OCI-M2 (cell line): ENCODE data around the gene ADI1.

Experiments used
- DNase-seq: peaks from one replicate; lab custom pipeline; 2025; ENCODE audit not compliant: unreplicated experiment; lab: John Stamatoyannopoulos, UW

Gene ADI1, protein sequence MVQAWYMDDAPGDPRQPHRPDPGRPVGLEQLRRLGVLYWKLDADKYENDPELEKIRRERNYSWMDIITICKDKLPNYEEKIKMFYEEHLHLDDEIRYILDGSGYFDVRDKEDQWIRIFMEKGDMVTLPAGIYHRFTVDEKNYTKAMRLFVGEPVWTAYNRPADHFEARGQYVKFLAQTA

DNA sequence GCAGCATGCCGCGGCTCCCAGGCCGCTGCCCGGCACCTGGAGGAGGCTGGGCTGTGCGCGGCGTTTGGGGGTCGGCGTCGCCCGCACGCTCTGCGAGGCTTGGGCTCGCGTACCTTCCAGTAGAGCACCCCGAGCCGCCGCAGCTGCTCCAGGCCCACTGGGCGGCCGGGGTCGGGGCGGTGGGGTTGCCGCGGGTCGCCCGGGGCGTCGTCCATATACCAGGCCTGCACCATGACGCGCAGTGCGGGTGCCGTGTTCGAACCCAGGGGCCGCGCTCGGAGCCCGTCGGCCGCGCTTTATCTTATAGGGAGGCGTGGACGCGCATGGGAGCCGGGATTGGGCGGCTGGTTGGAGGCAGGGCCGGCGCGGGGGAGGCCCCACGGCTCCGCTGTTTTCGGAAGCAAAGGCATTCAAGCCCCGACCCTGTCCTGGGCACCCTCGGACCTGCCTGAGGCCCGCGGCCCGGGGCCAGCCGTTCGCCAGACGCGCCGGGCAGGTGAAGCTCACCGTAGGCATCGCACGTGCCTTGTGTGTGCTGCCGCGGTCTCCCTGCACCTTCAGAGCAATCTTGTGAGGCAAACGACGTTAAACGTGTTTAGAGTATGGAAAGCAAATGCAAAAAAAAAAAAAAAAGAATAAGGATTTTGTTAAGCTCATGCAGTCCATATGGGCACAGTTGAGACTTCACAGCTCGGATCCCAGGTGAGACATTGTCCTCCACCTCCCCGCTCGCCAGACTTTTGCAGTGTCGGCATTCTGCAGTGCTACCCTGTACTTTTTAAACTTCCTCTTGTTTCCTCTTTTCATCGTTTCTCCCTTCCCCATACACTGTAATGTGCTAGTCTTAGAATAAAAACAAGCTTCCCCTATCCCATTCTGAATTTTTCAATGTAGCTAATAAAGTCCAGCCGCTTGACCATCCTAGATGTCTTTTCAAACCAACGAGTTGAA is at the start of gene ADI1:
Gene ADI1 (minus strand): TSS at position 277 of the 951 bp plus-strand sequence. CDS start 44 bp downstream, at position 233.
- DNase-seq, result peak; percentile 20

DNA sequence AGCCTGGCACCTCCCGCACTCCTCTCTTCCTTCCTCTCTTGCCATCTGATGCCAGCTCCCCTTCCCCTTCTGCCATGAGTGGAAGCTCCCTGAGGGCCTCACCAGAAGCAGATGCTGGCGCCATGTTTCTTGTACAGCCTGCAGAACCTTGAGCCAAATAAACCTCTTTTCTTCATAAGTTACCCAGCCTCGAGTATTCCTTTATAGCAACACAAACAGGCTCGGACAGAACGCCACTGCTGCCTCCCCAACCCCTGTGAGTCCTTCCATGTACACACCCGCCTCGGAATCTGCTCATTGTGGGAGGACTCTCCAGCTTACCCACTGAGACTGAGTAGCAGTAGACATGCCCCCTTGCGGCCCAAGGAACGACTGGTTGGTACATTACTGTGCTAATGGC is 47.5 kb upstream of the ADI1 start:
- no peak for DNase-seq

DNA sequence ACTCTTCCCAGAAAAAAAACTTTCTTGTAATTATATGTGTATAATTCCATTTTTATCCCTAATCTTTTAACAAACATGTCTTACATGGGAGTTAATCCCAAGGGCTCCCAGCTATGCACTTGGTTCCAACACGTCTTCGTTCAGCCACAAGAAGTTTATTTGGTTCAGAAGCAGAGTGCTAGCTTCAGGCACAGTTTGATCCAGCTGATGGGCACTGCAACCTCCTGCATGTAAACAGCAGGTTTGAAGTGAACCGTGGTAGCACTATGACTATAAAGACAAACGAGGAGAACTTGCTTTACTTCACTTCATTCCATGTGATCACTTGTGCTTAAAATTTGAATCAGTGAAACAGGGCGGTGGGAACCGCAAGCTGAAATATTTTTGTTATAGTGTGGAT is 45.8 kb upstream of the ADI1 start:
- DNase-seq, result no peak

DNA sequence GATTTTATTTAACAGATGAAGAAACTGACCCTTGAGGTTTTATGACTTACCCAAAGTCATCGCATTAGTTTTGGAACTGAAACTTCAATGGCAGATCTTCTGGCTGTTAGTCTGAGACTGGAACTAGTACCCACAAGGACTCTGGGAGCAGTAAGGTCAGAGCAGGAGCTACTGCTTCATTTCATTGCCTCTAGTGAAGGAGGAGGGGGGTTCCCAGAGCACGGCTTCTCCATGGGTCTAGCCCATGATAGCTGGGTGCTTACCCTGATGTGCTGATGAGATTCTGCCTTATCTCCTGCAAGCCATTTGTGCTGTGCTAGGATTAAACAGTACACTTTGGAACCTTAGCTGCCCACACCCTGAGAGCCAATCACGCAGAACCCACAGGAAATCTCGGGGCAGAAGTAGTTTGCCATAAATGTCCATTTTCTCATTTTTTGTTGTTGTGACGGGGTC is 44.2 kb upstream of the ADI1 start:
- DNase-seq, result peak; percentile 46

DNA sequence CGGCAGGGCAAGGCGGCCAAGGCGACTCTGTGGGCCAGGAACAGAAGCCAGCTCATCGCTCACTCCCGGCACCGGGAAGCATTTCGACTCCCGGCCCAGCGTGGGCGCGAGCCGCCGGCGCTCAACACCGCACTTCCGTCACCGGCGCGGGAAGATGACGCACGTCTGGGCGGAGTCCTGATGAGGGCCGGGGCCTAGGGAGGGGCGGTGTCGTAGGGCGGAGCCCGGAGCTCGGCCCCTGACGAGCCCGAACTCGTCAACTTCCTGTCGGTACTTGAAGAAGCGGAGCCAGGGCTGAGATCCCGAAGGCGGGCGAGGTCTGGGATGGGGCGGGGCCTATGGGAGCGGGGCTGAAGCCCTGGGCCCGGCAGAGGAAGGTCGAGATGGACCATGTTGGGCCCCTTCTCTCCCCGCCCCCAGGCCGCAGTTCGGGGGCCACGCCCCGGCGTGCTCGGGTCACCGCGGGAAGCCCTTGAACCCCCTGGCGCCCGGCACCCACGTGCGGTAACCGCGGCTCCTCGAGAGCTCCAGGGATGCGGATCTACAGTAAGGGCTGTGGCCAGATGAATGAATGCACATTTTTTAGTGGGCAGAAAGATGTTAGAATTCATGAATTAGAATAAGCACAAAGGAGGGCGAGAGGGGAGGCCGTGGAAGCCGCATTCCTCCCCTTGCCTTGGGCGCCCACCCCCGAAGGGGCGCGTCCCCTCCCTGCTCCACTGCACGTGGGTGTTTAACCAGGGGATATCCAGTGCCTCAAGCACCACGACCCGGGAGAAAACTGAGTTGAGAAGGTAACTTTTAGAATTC is 39.1 kb upstream of the ADI1 start, which contains the start of gene RNASEH1:
Gene RNASEH1 (minus strand): TSS at position 129 of the 810 bp plus-strand sequence. CDS start 73 bp downstream, at position 56.
- peak; percentile 76 for DNase-seq

DNA sequence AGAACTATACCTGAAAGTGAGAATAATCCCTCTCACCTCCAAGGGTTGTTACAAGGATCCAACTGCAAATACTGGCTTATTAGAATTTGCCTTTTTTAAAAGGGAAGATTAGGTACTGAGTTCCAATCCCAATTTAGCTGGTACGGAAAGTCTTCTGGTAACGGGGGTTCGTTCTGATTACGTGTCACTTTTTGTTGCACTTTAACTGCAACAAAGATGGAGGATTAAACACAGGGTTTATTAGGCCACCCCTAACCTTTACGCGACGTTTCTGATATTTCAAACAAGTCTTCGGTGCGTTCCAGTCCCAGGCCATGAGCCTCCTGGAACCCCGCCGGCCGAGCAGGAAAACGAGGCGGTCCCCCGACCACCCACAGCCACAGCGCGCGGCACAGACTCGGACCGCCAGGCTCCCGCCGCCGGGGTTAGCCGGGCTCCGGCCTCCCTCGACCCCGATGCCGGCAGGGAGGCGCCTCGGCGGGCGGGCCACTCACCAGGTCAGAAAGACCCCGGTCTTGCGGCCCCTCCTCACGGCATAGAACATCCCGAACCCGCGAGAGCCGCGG is 38.4 kb upstream of the ADI1 start:
- DNase-seq, result no peak

DNA sequence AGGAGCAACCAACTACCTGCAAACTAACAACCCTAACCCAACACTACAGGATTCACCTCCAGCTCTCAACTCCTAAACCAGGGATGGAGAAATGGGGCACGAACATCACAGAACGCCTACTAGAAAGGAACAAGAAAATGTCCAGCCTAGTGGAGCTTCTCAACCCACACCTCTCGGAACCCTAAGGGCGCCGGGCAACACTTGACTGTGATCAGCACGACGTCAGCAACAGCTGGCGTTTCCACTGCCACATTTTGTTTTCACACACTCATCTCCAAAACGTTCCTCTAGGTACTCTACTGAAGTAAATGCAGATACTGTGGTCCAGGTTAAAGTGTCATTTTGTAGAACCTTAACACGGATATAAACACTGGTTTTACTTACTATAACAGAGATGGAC is 34.6 kb upstream of the ADI1 start:
- DNase-seq, result no peak

DNA sequence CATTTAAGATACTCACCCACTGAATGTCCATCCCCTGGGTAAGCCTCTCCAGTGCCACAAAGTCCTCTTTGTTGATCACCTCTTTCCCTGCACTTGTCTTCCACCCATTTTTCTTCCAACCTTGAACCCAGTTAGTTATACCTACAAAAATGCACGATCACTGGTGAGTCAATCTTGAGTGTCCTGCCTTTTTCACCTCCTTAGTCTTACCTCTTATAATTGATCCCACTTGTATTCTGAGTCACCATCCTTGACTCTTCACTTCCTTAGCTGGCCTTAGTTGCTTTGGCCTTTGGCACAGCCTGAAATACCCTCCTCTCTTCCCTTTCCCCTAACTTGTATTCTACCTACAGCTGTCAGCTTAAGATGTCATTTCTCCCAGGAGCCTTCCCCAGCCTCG is 28.6 kb upstream of the ADI1 start:
- DNase-seq, result no peak

DNA sequence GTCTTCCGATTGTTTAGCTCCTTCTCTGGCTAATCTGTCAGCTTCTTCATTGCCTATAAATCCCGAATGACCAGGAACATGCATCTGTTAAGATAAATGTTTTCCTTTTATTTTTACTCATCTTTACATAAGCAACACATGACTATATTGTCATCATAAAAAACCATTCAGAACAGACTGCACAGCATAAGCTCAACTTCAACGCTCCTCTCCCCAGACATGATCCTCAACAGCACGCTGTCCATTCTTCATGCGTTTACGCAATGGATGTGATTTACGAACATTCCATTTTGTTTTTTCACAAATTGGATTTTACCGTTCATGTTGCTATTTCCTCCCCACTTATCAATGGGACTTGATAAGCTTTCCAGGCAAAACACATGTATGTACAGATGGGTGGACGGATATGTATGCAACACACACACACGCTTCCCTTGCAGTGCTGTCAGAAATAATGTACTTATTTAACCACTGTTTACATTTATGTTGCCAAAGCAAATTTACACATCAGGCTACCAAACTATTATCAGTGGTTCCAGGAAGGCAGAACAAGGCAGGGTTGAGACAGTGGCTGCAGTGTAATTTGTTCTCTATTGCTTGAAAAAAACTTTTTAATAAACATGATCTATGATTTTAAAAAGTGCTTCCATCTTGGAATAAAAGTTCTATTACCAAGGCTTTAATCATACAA is 26.6 kb upstream of the ADI1 start:
- DNase-seq, result no peak

DNA sequence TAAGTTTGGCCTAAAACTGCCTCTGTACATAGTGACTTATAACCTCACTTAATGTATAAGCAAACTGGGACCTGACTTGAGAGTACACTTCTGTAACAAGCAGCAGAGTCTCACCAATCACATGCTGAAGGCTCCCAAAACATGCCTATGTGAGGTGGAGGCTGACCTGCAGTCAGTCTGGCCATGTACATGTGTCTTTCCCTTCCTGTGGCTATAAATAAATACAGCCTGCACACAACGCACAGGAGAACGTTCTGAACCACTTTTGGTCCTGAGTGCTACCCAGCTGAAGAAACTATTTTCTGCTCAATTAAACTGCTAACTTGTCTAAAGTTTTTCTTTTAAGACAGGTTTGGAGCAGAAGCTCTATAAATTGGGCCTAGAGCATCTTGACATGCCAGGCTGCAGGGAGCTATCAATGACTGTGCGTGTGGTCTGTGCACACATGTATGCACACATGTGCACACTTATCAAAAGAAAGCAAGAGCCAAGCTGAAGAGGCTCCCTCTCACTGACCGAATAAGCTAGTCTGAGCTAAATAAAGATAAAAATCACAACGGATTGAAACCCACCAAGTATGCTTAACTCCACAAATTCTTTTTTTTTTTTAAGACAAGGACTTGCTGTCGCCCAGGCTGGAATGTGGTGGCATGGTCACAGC is 23.8 kb upstream of the ADI1 start:
- DNase-seq, result no peak

DNA sequence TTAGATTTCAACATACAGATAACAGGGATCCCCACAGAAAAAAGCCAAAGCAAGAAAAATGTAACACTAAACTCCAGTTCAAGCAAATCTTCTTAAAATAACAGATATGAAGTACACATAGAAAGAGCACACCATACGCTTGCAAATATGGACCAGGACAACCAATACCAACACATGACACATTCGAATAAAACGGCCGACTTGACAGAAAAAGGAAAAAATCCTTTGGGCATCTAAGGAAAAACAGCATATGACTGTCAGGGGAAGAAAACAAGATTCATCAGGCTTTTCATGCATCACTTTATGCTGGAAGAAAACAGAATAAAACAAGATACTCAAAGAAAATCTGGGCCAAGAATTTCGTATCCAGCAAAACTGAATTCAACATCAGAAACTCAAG is 22.8 kb upstream of the ADI1 start:
- no peak for DNase-seq

DNA sequence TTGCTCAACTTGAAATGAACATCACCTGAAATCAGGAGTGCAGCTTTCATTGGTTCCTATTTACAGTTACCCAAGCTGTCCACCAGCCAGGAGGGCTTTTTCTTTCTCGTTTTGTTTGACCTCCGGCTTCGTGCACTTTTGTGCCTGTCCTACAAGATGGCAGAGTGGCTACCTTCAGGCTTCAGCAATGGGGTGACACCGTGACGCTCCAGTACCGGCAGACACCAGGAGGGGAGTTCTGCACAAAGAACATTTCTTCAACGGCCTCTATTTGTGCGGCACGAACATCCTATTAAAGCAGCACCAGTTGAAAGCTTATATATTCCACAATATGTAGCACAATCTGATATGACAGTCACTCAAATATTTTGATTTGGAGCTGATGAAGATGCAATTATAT is 20.5 kb upstream of the ADI1 start:
- no peak for DNase-seq

DNA sequence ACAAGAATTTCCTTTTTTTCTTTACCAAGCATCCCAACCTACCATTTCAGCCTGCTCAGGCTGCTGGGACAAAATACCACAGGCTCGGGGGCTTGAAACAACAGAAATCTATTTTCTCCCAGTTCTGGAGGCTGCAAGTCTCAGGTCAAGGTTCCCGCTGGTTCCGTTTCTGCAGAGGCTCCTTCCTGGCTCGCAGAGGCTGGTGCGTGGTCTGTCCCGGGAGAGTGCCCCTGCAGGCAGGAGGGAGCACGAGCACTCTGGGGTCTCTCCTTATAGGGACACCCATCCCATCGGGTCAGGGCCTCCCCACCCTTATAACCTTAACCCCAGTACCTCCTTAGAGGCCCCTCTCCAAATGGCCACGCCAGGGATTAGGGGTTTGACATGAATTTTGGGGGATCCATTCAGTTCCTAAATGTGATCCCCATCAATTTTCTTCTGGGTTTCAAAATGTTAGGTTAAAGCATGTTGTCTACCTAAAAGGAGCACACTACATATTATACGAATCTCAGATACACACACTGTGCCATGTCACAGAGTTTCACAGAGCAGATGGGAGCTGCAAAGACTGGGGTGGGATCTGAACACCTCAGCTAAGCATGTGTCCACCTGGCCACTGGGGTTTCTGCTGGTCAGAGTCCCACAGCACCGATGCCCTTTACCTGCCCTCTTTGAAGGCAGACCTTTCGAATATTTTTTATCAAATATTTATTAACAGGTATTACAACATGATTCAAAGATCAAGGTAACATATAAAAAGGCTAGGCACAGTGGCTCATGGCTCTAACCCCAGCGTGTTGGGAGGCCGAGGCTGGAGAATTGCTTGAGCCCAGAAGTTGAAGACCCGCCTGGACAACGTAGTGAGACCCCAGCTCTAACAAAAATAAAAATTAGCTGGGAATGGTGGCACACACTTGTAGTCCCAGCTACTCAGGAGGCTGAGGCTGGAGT is 17.6 kb upstream of the ADI1 start:
- DNase-seq, result peak; percentile 26

DNA sequence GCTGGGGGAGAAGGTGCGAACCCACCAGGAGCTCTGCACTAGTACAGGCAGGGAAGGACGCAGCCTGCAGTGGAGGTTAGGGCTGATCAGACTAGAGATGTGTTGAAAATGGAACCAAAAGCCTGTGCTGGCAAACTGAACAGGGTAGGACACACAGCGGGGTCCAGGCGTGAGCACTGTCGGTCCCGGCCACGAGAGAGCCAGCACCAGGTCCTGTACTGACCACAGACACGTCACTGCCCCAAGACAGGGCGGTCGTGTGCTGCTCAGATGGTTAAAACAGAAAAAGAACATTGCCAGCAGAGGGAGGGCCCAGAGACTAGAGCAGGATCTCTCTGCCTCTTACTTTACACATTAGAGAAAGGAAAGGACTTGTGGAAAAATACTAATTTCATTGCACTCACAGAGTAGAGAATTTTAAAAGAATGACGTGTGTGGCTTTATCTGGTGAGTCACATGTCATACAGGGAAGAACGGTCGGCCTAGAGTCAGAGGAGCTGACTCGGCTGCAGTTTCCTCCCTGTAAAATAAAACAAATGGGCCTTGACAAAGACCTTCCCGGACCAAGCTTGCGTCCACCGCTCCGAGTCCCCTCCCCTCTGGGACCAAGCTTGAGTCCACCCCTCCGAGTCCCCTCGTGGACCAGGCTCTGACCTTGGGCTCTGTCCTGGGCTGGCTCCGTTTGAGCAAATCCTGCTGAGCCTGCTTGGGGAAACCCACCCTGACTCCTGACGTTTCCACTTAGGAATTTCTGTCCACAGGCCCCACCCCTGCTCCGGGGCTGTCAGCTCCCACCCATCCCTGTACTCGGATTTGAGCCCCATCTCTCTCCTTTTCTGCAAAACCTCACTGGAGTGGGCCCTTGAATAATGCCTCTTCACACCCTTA is 16.7 kb upstream of the ADI1 start:
- DNase-seq, result no peak

DNA sequence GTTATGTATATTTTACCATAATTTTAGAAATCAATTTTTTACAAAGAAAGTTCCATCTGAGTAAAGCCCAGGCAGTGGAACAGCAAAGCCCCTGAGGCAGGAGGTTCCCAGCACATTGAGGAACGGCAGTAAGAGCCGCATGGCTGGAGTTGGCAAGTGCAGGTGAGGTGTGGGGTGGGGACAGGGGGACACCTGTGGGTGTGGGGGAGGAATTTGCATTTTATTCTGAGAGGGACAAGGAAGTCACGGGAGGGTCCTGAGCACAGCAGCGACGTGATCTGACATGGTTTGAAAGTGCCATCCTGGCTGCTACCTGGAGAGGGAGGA is 16.1 kb upstream of the ADI1 start:
- DNase-seq, result no peak

DNA sequence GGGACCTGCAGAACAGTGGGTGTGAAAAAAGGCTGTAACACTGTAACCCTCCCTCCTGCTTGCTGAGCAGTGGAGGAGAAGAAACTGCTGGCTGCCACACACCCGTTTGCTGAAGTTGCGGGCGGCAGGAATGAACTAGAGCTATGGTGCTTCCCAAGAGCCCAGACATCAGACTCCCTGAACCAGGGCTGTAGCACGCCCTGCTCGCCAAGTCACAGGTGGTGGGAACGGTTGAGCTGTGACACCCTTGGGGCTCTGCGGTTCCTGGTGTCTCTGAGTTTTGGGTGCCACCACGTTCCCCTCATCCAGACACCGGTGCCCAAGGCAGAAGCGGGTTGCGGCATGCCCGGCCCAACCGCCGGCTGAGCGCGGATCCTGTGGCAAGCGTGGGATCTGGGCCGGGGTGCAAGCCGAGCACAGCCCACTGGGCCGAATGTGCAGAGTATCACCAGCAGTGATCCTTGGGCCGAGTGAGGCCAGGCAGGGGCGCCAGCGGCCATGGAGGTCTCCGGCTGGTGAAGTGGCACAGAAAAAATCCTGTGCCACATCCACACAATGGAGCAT is 15.0 kb upstream of the ADI1 start:
- DNase-seq, result no peak

DNA sequence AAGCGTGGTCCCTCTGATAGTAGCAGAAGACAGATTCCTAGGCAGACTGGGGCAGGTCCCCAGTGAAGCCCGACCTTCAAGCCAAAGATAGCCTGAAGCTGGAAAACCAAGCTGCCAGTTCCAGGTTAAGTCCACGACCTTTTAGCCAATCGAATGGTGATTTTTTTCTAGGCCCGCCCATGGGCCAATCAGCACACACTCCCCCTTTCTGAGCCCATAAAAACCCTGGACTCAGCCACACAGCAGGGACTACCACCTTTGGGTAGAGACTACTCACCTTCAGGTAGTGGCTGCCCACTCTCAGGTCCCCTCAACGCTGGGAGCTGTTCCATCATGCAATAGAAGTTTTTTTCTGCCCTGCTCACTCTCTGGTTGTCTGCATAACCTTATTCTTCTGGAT is 14.5 kb upstream of the ADI1 start:
- no peak for DNase-seq

DNA sequence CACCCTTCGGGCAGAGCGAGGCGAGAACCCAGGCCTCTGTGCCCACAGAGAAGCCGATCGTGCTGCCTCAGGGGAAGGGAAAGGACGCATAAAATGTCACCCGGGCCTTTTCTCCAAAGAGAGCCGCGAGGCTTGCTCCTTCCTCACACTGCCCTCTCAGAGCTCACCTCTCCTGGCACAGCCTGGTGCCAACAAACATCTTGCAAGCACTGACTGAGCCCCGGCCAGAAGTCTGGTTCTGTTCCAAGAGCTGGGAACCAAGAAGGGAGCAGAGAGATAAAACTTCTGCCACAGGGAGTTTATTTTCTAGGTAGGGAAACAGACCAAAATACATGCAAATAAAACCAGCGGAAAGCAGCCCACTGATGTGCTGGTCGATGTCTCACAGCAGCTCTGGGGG is 13.6 kb upstream of the ADI1 start:
- no peak for DNase-seq
